Muscle of leg (tissue), 11 donors: ENCODE measurements around the gene DSCAML1. TPM values are rescaled to one million over a fixed set of nuclear protein-coding genes. Genes with fewer than 3 reads are reported as not detected.

ENCODE experiments used
- DNase-seq: peaks from one replicate; pipeline ENCODE4 v3.0.0; 2013
- H3K27ac ChIP-seq: one replicate; pipeline ENCODE4 v1.5.1; 2013; ENCODE audit warnings: mild to moderate bottlenecking, low read length, control low read depth
- H3K27me3 ChIP-seq: one replicate; pipeline ENCODE4 v1.6.1; 2013; ENCODE audit warnings: low read length; ENCODE audit not compliant: control insufficient read depth, insufficient read depth
- H3K36me3 ChIP-seq: one replicate; pipeline ENCODE4 v1.6.1; 2013; ENCODE audit warnings: low read length; ENCODE audit not compliant: control insufficient read depth, insufficient read depth
- H3K4me1 ChIP-seq: one replicate; pipeline ENCODE4 v1.6.1; 2013; ENCODE audit warnings: low read length; ENCODE audit not compliant: control insufficient read depth, insufficient read depth
- H3K4me3 ChIP-seq: one replicate; pipeline ENCODE4 v1.5.1; 2013; ENCODE audit warnings: low read length, control low read depth
- H3K9me3 ChIP-seq: replicated peaks from 2 replicates; pipeline ENCODE4 v1.6.1; 2013; ENCODE audit warnings: low read depth, low read length; ENCODE audit not compliant: control insufficient read depth
- WGBS: methylation state at CpG from one replicate; pipeline ENCODE4 v1.1.5; 2013; ENCODE audit warnings: missing lambda C conversion rate; ENCODE audit not compliant: insufficient coverage; 5-methylcytosine and 5-hydroxymethylcytosine counted together
- polyA plus RNA-seq, 8 donors: library from polyadenylated mRNA; unstranded; fragments of 120-200 nt; gene quantifications; one replicate each; pipeline versions ENCODE4 v1.2.1 to v1.2.3, GENCODE V29; 2013; ENCODE audit warnings: inconsistent platforms in 1 of 8, low replicate concordance in 1 of 8; ENCODE audit not compliant: insufficient read length in 8 of 8, insufficient read depth in 1 of 8
- total RNA-seq: library from RNA; stranded (reverse); fragments of 120-200 nt; gene quantifications from one replicate; pipeline ENCODE4 v1.2.4, GENCODE V29; 2013

The DSCAML1 gene
- total and polyA plus RNA-seq, 9 donors = 0.28 to 0.80 (median 0.60) TPM

DNA sequence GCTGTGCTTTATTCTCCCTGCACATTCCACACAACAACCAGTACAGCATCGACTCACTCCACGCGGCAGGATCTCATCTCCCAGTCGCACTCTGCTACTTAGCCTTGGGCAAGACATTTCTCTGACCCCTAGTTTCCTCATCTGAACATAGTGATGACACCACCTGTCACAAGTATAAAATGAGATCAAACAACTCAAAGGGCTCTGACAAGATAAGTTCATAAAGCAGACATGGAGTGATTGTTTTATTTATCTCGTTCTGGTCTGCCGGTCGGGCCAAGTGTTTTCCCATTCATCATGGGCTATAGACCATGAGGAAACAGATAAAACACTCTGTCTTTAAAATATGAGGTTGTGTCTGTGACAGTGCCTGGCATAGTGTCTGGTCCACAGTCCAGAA is 35.0 kb downstream of the DSCAML1 start:
- Histone ChIP-seq H3K9me3 (no peaks in the 10 kb centered on the region), H3K4me1 (peaks cover 5% of the 10 kb centered on the region), H3K36me3 (no peaks in the 10 kb centered on the region), H3K27me3 (no peaks in the 10 kb centered on the region), H3K27ac (no peak overlapping the region), H3K4me3 (no peak overlapping the region)
- 68% methylated on average over 4 of the region's 7 CpGs for WGBS
- DNase-seq = no peak

GRCh38 chr11:117759305-117759704 is 37.7 kb downstream of the DSCAML1 start:
- no peak for DNase-seq
- 34% methylated on average over 4 of the region's 8 CpGs for WGBS
- Histone ChIP-seq H3K36me3 (no peaks in the 10 kb centered on the region), H3K27me3 (peaks cover 7% of the 10 kb centered on the region), H3K27ac (no peak overlapping the region), H3K4me3 (no peak overlapping the region), H3K4me1 (peaks cover 5% of the 10 kb centered on the region), H3K9me3 (no peaks in the 10 kb centered on the region)

- H3K27ac ChIP-seq = no peak overlapping the region
- H3K9me3 ChIP-seq = no peaks in the 10 kb centered on the region
- H3K27me3 ChIP-seq = peaks cover 10% of the 10 kb centered on the region
- 52% methylated on average over 2 of the region's 4 CpGs for WGBS
- H3K4me3 ChIP-seq = no peak overlapping the region
- no peak for DNase-seq
- no peaks in the 10 kb centered on the region for H3K36me3 ChIP-seq
- peaks cover 3% of the 10 kb centered on the region for H3K4me1 ChIP-seq
Observed at GRCh38 chr11:117754030-117754429, 43.0 kb downstream of the DSCAML1 start.

DNA sequence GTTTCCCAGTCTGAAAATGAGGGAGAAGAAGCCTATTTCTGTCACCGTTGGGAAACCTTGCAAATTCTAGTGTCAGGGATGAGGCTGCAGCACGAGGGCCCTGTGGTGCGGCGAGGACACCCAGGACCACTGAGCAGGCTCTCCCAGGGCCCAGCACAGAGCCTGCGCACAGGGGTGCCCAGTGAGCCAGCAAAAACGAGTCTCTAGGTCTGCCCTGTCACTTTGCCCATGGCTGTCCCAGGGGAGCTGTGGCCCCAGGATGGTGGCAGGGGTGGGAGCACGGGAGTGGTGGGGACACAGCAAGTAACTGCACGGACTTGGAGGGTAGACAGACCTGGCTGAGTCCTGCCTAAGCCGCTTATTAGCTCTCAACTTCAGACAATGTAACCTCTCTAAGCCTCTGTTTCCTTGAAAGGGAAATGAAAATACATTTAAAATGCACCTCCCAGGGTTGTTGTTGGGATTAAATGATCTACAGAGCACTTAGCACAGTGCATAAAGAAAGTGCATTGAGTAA is 44.2 kb downstream of the DSCAML1 start:
- H3K9me3 ChIP-seq = no peaks in the 10 kb centered on the region
- 84% methylated on average over 6 of the region's 9 CpGs for WGBS
- no peaks in the 10 kb centered on the region for H3K36me3 ChIP-seq
- H3K27ac ChIP-seq = no peak overlapping the region
- DNase-seq = no peak
- H3K4me3 ChIP-seq = no peak overlapping the region
- peaks cover 10% of the 10 kb centered on the region for H3K27me3 ChIP-seq
- no peaks in the 10 kb centered on the region for H3K4me1 ChIP-seq

GRCh38 chr11:117752071-117752470 is 44.9 kb downstream of the DSCAML1 start:
- H3K4me1 ChIP-seq = no peaks in the 10 kb centered on the region
- no peaks in the 10 kb centered on the region for H3K9me3 ChIP-seq
- 60% methylated on average over 1 of the region's 2 CpGs for WGBS
- peaks cover 10% of the 10 kb centered on the region for H3K27me3 ChIP-seq
- no peak overlapping the region for H3K4me3 ChIP-seq
- no peaks in the 10 kb centered on the region for H3K36me3 ChIP-seq
- no peak overlapping the region for H3K27ac ChIP-seq
- DNase-seq = no peak

DNA sequence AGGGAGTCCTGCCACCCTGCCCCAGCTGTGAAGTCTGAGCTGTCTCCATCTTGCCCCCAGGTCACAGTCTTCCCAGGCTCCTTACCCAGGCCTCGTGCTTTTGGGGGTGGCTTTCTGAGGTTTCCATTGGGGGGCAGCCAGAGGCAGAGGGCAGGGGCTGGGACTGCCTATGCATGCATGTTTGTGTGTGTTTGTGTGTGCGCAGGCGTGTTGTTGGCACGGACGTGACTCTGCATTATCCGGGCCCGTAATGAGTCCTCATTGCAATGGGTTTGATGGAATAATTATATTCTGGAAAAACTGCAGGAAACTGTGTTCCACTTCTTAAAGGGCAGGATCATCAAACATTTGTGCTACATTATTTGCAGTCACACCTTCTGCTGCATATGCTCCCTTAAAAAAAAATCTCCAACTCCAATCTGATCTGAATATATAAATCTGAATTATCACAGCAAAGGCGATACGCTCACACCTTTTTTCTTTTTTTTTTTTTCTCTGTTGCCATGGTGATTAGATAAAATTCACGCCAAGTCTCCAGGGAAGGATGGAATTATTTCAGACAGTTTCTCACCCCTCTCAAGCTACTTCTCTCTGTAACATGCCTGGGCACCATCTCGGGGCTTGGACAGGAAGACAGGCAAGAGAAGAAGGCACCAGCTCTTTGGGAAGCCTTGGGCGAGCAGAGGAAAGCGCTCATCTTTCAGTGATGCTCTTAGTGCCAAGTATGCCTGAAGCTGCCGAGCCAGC is 45.9 kb downstream of the DSCAML1 start:
- peaks cover 8% of the 10 kb centered on the region for H3K27me3 ChIP-seq
- no peaks in the 10 kb centered on the region for H3K4me1 ChIP-seq
- no peak for DNase-seq
- no peak overlapping the region for H3K4me3 ChIP-seq
- no peak overlapping the region for H3K27ac ChIP-seq
- no peaks in the 10 kb centered on the region for H3K9me3 ChIP-seq
- WGBS = 79% methylated on average over 6 of the region's 14 CpGs
- H3K36me3 ChIP-seq = no peaks in the 10 kb centered on the region

DNA sequence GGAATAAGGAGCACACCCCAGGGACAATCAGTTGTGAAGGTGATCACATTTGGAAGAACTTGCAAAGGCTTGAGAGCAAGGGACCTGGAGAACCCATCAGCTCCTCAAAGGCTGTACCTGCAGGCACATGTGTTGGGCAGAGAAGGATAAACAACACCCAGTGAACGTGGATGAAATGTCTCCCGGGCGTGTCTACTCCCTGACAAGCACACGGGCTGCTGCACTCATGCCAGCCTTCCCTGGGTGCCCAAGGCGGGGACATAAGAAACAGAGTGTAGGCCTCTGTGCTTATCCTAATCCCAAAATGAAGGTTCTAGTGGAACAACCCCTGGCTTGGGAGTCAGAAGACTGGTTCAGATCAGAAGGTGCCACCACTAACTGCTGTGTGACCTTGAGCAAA is 46.7 kb downstream of the DSCAML1 start:
- H3K4me3 ChIP-seq = no peak overlapping the region
- no peak overlapping the region for H3K27ac ChIP-seq
- H3K36me3 ChIP-seq = no peaks in the 10 kb centered on the region
- DNase-seq = no peak
- H3K4me1 ChIP-seq = no peaks in the 10 kb centered on the region
- 81% methylated on average over 5 of the region's 5 CpGs for WGBS
- H3K27me3 ChIP-seq = peaks cover 8% of the 10 kb centered on the region
- H3K9me3 ChIP-seq = no peaks in the 10 kb centered on the region

DNA sequence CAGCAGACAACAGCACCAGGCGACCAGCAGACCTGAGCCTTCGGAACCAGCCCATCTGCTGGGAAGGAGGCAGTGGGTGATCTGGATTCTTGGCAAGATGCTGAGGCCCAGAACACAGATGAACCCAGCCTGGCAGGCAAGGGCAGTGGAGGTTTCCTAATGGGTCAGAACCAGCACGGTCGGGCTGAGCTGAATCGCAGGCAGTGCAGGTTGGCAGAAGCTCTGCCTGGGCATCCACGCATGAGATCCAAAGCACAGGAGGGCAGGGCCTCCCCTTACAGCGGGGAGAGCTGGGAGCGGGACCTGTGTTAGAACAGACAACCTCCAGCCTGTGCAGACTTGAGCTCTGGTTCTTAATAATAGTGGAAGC is 47.5 kb downstream of the DSCAML1 start:
- H3K4me3 ChIP-seq = no peak overlapping the region
- no peak for DNase-seq
- H3K9me3 ChIP-seq = no peaks in the 10 kb centered on the region
- H3K27me3 ChIP-seq = peaks cover 4% of the 10 kb centered on the region
- no peak overlapping the region for H3K27ac ChIP-seq
- no peaks in the 10 kb centered on the region for H3K4me1 ChIP-seq
- H3K36me3 ChIP-seq = no peaks in the 10 kb centered on the region
- WGBS = 85% methylated on average over 8 of the region's 8 CpGs

GRCh38 chr11:117748771-117749540 is 48.1 kb downstream of the DSCAML1 start:
- peaks cover 3% of the 10 kb centered on the region for H3K27me3 ChIP-seq
- WGBS = 62% methylated on average over 10 of the region's 14 CpGs

GRCh38 chr11:117747892-117748291 is 49.1 kb downstream of the DSCAML1 start:
- Histone ChIP-seq H3K36me3 (no peaks in the 10 kb centered on the region), H3K4me3 (no peak overlapping the region), H3K27me3 (no peaks in the 10 kb centered on the region), H3K9me3 (no peaks in the 10 kb centered on the region), H3K27ac (no peak overlapping the region), H3K4me1 (no peaks in the 10 kb centered on the region)
- no peak for DNase-seq
- WGBS = 75% methylated on average over 1 of the region's 3 CpGs

More at GRCh38 chr11:117748771-117749540, 48.1 kb downstream of the DSCAML1 start:
- no peak for DNase-seq
- H3K27ac ChIP-seq = no peak overlapping the region
- H3K4me3 ChIP-seq = no peak overlapping the region
- no peaks in the 10 kb centered on the region for H3K9me3 ChIP-seq
- H3K4me1 ChIP-seq = no peaks in the 10 kb centered on the region
- no peaks in the 10 kb centered on the region for H3K36me3 ChIP-seq
